HepG2 (cell line): ENCODE measurements around the gene HELT. TPM values are rescaled to one million over a fixed set of nuclear protein-coding genes. Genes with fewer than 3 reads are reported as not detected.

Source experiments
- ARNTL ChIP-seq: sonication (generic); formaldehyde crosslinking; IDR thresholded peaks from 2 replicates; pipeline ENCODE4 v1.4.0; 2020; ENCODE audit warnings: mild to moderate bottlenecking, missing genetic modification reagents
- FOSL1 ChIP-seq: sonication (generic); formaldehyde crosslinking; IDR thresholded peaks from 2 replicates; pipeline ENCODE4 v1.9.0; 2021; ENCODE audit warnings: missing genetic modification reagents, borderline replicate concordance
- FOXA1 ChIP-seq, 2 experiments: fragments of 450-650 bp in 1 of 2; sonication (generic) in 1 of 2; formaldehyde crosslinking in 1 of 2; IDR thresholded peaks; 2 replicates each; pipeline versions ENCODE4 v1.4.0 to v1.6.1; 2016 to 2020; ENCODE audit warnings: missing genetic modification reagents in 1 of 2
- GATAD1 ChIP-seq: IDR thresholded peaks from 2 replicates; pipeline ENCODE4 v1.6.1; 2016; ENCODE audit warnings: missing genetic modification reagents, missing compliant biosample characterization
- HOXA5 ChIP-seq: sonication (generic); formaldehyde crosslinking; IDR thresholded peaks from 2 replicates; pipeline ENCODE4 v1.4.0; 2020; ENCODE audit warnings: missing genetic modification reagents
- NFIB ChIP-seq: sonication (generic); formaldehyde crosslinking; IDR thresholded peaks from 2 replicates; pipeline ENCODE4 v1.9.0; 2021; ENCODE audit warnings: missing genetic modification reagents, mild to moderate bottlenecking, borderline replicate concordance
- SIX4 ChIP-seq: sonication (generic); formaldehyde crosslinking; IDR thresholded peaks from 2 replicates; pipeline ENCODE4 v1.4.0; 2020; ENCODE audit warnings: missing genetic modification reagents
- STAG1 ChIP-seq: sonication (generic); formaldehyde crosslinking; IDR thresholded peaks from 2 replicates; pipeline ENCODE4 v1.4.0; 2020; ENCODE audit warnings: missing genetic modification reagents
- ZNF136 ChIP-seq: sonication (generic); formaldehyde crosslinking; IDR thresholded peaks from 2 replicates; pipeline ENCODE4 v1.8.1; 2022; ENCODE audit warnings: low read depth, mild to moderate bottlenecking, moderate library complexity, missing genetic modification reagents
- ZNF180 ChIP-seq: sonication (generic); formaldehyde crosslinking; IDR thresholded peaks from 2 replicates; pipeline ENCODE4 v1.4.0; 2020; ENCODE audit warnings: low read depth, missing genetic modification reagents, borderline replicate concordance
- polyA plus RNA-seq, 8 experiments: library from polyadenylated mRNA; depleted of rRNA in 3 of 8; stranded (reverse) in 7 of 8; unstranded in 1 of 8; fragments of >200 nt; fragmentation: Illumina TruSeq in 4 of 8; extraction: Trizol in 4 of 8; gene quantifications; 2 replicates each; pipeline versions ENCODE4 v1.2.1 to v1.2.3, GENCODE V29; 2011 to 2016; ENCODE audit warnings: low read depth in 4 of 8, missing spikeins in 1 of 8, mixed read lengths in 1 of 8; ENCODE audit not compliant: insufficient read depth in 1 of 8
- total RNA-seq, 5 experiments: library from RNA; depleted of rRNA; stranded (reverse); fragments of >200 nt; fragmentation: Illumina TruSeq; extraction: Trizol; gene quantifications; 2 replicates each; pipeline ENCODE4 v1.2.3, GENCODE V29; 2016; ENCODE audit warnings: low read depth in 1 of 5
- TF ChIP-seq, protein P1 (sequence below): IDR thresholded peaks from 2 replicates; pipeline ENCODE4 v1.4.0; 2020; ENCODE audit warnings: mild to moderate bottlenecking, missing genetic modification reagents
- TF ChIP-seq, protein P2 (sequence below): sonication (generic); formaldehyde crosslinking; IDR thresholded peaks from 2 replicates; pipeline ENCODE4 v1.5.0; 2020; ENCODE audit warnings: mild to moderate bottlenecking, low read depth, missing genetic modification reagents, borderline replicate concordance
- TF ChIP-seq, protein P3 (sequence below): sonication (generic); formaldehyde crosslinking; IDR thresholded peaks from 2 replicates; pipeline ENCODE4 v1.5.0; 2020; ENCODE audit warnings: mild to moderate bottlenecking, missing genetic modification reagents, borderline replicate concordance
- TF ChIP-seq, protein P4 (sequence below): sonication (generic); formaldehyde crosslinking; IDR thresholded peaks from 2 replicates; pipeline ENCODE4 v1.4.0; 2020; ENCODE audit warnings: mild to moderate bottlenecking, missing genetic modification reagents
- TF ChIP-seq, protein P5 (sequence below), 2 experiments: sonication (generic) in 1 of 2; formaldehyde crosslinking in 1 of 2; IDR thresholded peaks; 2 replicates each; pipeline versions ENCODE4 v1.4.0 to v1.6.1; 2016 to 2020; ENCODE audit warnings: borderline replicate concordance in 1 of 2, low read depth in 1 of 2, mild to moderate bottlenecking in 1 of 2, missing genetic modification reagents in 1 of 2

Gene HELT
- total and polyA plus RNA-seq, 2 of the 13 experiments (the other 11 are each of a cell fraction or from before 2014, with no cell fraction given): not detected

DNA sequence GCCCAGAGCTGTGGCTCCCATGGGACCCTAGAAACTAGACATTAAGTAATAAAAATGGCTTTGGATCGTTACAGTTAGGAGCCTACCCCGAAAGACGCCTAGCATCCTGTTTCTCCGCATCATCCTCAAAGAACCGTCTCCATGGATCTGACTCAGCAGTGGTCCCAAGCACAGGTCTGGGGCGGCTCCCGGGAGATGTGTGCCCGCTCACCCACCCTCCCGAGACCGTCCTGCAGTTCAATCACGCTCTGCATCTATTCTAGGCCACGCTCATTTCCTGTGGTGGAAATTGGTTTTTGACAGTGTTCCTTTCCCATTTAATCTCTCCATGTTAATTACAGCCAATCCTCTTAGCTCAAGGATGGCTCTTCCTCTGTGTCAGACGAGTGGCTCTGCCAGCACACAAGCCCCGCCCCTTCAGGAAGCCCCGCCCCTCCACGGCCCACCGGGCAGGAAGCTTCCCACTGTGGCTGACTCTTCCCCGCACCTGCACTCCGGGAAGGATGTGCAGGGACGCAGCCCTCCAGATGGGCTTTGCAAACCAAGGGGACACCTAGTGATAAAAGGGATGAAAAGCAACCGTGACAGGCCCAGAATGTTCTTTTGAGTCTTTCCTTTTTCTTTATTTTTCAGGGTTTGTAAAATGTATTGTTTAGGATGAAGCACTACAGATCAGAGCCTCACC, 34.5 kb upstream of the HELT start (continued):
- TF ChIP-seq, protein P1, sequence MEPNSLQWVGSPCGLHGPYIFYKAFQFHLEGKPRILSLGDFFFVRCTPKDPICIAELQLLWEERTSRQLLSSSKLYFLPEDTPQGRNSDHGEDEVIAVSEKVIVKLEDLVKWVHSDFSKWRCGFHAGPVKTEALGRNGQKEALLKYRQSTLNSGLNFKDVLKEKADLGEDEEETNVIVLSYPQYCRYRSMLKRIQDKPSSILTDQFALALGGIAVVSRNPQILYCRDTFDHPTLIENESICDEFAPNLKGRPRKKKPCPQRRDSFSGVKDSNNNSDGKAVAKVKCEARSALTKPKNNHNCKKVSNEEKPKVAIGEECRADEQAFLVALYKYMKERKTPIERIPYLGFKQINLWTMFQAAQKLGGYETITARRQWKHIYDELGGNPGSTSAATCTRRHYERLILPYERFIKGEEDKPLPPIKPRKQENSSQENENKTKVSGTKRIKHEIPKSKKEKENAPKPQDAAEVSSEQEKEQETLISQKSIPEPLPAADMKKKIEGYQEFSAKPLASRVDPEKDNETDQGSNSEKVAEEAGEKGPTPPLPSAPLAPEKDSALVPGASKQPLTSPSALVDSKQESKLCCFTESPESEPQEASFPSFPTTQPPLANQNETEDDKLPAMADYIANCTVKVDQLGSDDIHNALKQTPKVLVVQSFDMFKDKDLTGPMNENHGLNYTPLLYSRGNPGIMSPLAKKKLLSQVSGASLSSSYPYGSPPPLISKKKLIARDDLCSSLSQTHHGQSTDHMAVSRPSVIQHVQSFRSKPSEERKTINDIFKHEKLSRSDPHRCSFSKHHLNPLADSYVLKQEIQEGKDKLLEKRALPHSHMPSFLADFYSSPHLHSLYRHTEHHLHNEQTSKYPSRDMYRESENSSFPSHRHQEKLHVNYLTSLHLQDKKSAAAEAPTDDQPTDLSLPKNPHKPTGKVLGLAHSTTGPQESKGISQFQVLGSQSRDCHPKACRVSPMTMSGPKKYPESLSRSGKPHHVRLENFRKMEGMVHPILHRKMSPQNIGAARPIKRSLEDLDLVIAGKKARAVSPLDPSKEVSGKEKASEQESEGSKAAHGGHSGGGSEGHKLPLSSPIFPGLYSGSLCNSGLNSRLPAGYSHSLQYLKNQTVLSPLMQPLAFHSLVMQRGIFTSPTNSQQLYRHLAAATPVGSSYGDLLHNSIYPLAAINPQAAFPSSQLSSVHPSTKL (CRISPR knock-in tag): 0 out of 2 replicates have a peak, but pooled peaks have one; percentile 10
- TF ChIP-seq SIX4 (CRISPR knock-in tag): no peak
- TF ChIP-seq, protein P2, sequence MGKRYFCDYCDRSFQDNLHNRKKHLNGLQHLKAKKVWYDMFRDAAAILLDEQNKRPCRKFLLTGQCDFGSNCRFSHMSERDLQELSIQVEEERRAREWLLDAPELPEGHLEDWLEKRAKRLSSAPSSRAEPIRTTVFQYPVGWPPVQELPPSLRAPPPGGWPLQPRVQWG (CRISPR knock-in tag): no peak
- TF ChIP-seq FOXA1 (IDR thresholded peaks at IDR 0.05): no peak
- TF ChIP-seq FOXA1 (CRISPR knock-in tag; IDR thresholded peaks at IDR 0.05): no peak
- TF ChIP-seq, protein P3, sequence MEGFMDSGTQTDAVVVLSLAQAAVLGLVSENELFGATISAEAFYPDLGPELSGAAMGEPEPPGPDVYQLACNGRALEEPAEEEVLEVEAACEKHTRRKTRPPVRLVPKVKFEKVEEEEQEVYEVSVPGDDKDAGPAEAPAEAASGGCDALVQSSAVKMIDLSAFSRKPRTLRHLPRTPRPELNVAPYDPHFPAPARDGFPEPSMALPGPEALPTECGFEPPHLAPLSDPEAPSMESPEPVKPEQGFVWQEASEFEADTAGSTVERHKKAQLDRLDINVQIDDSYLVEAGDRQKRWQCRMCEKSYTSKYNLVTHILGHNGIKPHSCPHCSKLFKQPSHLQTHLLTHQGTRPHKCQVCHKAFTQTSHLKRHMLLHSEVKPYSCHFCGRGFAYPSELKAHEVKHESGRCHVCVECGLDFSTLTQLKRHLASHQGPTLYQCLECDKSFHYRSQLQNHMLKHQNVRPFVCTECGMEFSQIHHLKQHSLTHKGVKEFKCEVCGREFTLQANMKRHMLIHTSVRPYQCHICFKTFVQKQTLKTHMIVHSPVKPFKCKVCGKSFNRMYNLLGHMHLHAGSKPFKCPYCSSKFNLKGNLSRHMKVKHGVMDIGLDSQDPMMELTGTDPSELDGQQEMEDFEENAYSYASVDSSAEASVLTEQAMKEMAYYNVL: no peak
- TF ChIP-seq HOXA5 (CRISPR knock-in tag): no peak
- TF ChIP-seq, protein P4, sequence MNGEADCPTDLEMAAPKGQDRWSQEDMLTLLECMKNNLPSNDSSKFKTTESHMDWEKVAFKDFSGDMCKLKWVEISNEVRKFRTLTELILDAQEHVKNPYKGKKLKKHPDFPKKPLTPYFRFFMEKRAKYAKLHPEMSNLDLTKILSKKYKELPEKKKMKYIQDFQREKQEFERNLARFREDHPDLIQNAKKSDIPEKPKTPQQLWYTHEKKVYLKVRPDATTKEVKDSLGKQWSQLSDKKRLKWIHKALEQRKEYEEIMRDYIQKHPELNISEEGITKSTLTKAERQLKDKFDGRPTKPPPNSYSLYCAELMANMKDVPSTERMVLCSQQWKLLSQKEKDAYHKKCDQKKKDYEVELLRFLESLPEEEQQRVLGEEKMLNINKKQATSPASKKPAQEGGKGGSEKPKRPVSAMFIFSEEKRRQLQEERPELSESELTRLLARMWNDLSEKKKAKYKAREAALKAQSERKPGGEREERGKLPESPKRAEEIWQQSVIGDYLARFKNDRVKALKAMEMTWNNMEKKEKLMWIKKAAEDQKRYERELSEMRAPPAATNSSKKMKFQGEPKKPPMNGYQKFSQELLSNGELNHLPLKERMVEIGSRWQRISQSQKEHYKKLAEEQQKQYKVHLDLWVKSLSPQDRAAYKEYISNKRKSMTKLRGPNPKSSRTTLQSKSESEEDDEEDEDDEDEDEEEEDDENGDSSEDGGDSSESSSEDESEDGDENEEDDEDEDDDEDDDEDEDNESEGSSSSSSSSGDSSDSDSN (CRISPR knock-in tag): no peak
- TF ChIP-seq GATAD1 (CRISPR knock-in tag): no peak
- TF ChIP-seq NFIB (CRISPR knock-in tag): no peak
- TF ChIP-seq ZNF136 (CRISPR knock-in tag): no peak
- TF ChIP-seq ARNTL: no peak
- TF ChIP-seq FOSL1: no peak
- peak; percentile 94 for TF ChIP-seq STAG1 (CRISPR knock-in tag)
- no peak for TF ChIP-seq ZNF180 (CRISPR knock-in tag)
- TF ChIP-seq, protein P5, sequence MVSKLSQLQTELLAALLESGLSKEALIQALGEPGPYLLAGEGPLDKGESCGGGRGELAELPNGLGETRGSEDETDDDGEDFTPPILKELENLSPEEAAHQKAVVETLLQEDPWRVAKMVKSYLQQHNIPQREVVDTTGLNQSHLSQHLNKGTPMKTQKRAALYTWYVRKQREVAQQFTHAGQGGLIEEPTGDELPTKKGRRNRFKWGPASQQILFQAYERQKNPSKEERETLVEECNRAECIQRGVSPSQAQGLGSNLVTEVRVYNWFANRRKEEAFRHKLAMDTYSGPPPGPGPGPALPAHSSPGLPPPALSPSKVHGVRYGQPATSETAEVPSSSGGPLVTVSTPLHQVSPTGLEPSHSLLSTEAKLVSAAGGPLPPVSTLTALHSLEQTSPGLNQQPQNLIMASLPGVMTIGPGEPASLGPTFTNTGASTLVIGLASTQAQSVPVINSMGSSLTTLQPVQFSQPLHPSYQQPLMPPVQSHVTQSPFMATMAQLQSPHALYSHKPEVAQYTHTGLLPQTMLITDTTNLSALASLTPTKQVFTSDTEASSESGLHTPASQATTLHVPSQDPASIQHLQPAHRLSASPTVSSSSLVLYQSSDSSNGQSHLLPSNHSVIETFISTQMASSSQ (IDR thresholded peaks at IDR 0.05; ENCODE audit: low read depth): no peak
- TF ChIP-seq, protein P5 (CRISPR knock-in tag; IDR thresholded peaks at IDR 0.05; ENCODE audit: borderline replicate concordance): no peak
